Measurements from ENCODE around the gene OR6J1. TPM values are rescaled to one million over a fixed set of nuclear protein-coding genes. Genes with fewer than 3 reads are reported as not detected.
A peak's percentile ranks its signal among the peaks of the same experiment; 100 is the strongest.

The OR6J1 gene
- total and polyA plus RNA-seq, 10 of the 15 experiments (the other 5 are each of a cell fraction or from before 2014, with no cell fraction given): not detected

- TF ChIP-seq, protein P1, sequence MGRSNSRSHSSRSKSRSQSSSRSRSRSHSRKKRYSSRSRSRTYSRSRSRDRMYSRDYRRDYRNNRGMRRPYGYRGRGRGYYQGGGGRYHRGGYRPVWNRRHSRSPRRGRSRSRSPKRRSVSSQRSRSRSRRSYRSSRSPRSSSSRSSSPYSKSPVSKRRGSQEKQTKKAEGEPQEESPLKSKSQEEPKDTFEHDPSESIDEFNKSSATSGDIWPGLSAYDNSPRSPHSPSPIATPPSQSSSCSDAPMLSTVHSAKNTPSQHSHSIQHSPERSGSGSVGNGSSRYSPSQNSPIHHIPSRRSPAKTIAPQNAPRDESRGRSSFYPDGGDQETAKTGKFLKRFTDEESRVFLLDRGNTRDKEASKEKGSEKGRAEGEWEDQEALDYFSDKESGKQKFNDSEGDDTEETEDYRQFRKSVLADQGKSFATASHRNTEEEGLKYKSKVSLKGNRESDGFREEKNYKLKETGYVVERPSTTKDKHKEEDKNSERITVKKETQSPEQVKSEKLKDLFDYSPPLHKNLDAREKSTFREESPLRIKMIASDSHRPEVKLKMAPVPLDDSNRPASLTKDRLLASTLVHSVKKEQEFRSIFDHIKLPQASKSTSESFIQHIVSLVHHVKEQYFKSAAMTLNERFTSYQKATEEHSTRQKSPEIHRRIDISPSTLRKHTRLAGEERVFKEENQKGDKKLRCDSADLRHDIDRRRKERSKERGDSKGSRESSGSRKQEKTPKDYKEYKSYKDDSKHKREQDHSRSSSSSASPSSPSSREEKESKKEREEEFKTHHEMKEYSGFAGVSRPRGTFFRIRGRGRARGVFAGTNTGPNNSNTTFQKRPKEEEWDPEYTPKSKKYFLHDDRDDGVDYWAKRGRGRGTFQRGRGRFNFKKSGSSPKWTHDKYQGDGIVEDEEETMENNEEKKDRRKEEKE (IDR thresholded peaks at IDR 0.05): no peak
- TF ChIP-seq BACH1 (IDR thresholded peaks at IDR 0.05; ENCODE audit: borderline replicate concordance): no peak
Observed at GRCh38 chr14:22602862-22603261, 41.3 kb downstream of the OR6J1 start (continued).

- Histone ChIP-seq H3K9ac (ENCODE audit: control insufficient read depth, insufficient read depth, low read length) (no peak overlapping the region), H2AFZ (ENCODE audit: control insufficient read depth, low read depth, low read length) (no peak overlapping the region), H3K79me2 (ENCODE audit: control insufficient read depth, insufficient read depth, low read length) (no peaks in the 10 kb centered on the region), H3K27me3 (replicated peaks in 1 of 2; ENCODE audit: control insufficient read depth in 2 of 2, insufficient read depth in 2 of 2, low read length in 1 of 2) (no peaks in the 10 kb centered on the region), H3K36me3 (ENCODE audit: control insufficient read depth in 2 of 2, insufficient read depth in 2 of 2, low read length in 1 of 2) (peaks cover 2% of the 10 kb centered on the region in 2 experiments; a peak in 2 of 4 replicates), H3K4me2 (ENCODE audit: control insufficient read depth, insufficient read depth) (no peak overlapping the region), H3K27ac (ENCODE audit: control insufficient read depth, insufficient read depth) (no peak overlapping the region), H4K20me1 (ENCODE audit: control insufficient read depth, insufficient read depth) (no peaks in the 10 kb centered on the region), H3K4me1 (ENCODE audit: control insufficient read depth, insufficient read depth, low read length) (peaks cover 19% of the 10 kb centered on the region), H3K9me3 (replicated peaks; ENCODE audit: control insufficient read depth, insufficient read depth, low read length) (no peaks in the 10 kb centered on the region), H3K4me3 (no peak overlapping the region)
- ChIA-PET CTCF (interaction anchor here (1.3 to 5.5 kb wide), 4 partner anchors 9 to 101 kb away, joined by 3 to 58 read pairs (median 26); partner anchors contain the start of gene DAD1), POLR2A (interaction anchor here (0.5 to 6.0 kb wide), 2 partner anchors 11 to 15 kb away, joined by 10 to 91 read pairs; partner anchors contain the start of gene DAD1), RAD21 (ENCODE audit: unreplicated experiment) (interaction anchor here (1.5 to 5.7 kb wide), 2 partner anchors 10 to 31 kb away, joined by 3 to 53 read pairs; no protein-coding TSS in a partner anchor), SMC1A (ENCODE audit: uncharacterized antibody, unreplicated experiment) (interaction anchor here (3.9 to 7.4 kb wide), 2 partner anchors 15 to 50 kb away, joined by 23 to 72 read pairs; partner anchors contain the start of gene DAD1)
- intact Hi-C loops (cut with micrococcal nuclease; ENCODE audit: unreplicated experiment): no loop called here
- TF ChIP-seq SMAD1 (IDR thresholded peaks at IDR 0.05; ENCODE audit: low read depth, partially characterized antibody) (no peak), RUNX3 (IDR thresholded peaks at IDR 0.05; ENCODE audit: low read length) (peak; percentile 57)
- in situ Hi-C loops (cut with MboI): no loop called here
- BruUV-seq (replicated peaks): no TSS peak
- 99% methylated on average over 5 of the region's 5 CpGs for WGBS (ENCODE audit: insufficient coverage, insufficient replicate concordance, low lambda C conversion rate, missing lambda C conversion rate)
- DNase-seq (ENCODE audit: low read depth, low spot score) (no peak), FAIRE-seq (no peak), ATAC-seq (no peak)
Observed at GRCh38 chr14:22601996-22602395, 42.2 kb downstream of the OR6J1 start.
